ENCODE data around the gene TP73. TPM values are rescaled to one million over a fixed set of nuclear protein-coding genes. Genes with fewer than 3 reads are reported as not detected.

The TP73 gene
- total RNA-seq, 1 experiment from 2014 or later: 11.9 TPM

DNA sequence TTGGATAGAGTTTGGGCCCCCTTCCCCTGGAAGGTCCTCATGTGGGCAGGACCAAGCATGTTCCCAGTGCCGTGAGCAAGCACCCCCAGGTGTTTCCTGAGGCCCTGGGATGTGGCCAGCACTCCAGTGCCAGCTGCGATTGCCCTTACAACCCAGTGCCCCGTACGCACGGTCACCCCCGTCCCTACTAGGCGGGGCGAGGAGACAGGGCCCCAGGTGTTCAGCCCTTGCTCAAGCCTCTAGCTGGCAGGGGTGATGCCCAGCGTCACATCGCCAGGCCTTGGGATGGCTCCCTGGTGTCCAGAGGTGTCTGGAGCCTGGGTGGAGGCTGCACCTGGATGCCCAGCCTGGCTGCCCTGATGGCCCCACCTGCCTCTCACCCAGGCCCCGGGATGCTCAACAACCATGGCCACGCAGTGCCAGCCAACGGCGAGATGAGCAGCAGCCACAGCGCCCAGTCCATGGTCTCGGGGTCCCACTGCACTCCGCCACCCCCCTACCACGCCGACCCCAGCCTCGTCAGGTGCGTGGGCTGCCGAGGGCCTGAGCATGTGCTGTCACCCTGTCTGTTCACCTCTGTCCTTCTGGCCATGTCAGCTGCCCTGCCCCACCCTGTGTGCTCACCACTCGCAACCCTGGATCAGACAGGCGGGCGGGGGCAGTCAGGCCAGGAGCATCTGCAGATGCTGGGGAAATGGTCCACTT is 78.4 kb downstream of the TP73 start:
- no peaks in the 10 kb centered on the region for H3K9me3 ChIP-seq
- Mint-ChIP-seq H3K27me3 (ENCODE audit: insufficient read depth, unreplicated experiment) (no peaks in the 10 kb centered on the region), H3K4me1 (ENCODE audit: low read depth, unreplicated experiment) (no peaks in the 10 kb centered on the region), H3K9me3 (ENCODE audit: unreplicated experiment) (no peaks in the 10 kb centered on the region), H3K4me3 (ENCODE audit: unreplicated experiment) (no peak overlapping the region), H3K27ac (ENCODE audit: unreplicated experiment) (no peak overlapping the region), H3K36me3 (ENCODE audit: insufficient read depth, unreplicated experiment) (no peaks in the 10 kb centered on the region)
- TF ChIP-seq, protein P1, sequence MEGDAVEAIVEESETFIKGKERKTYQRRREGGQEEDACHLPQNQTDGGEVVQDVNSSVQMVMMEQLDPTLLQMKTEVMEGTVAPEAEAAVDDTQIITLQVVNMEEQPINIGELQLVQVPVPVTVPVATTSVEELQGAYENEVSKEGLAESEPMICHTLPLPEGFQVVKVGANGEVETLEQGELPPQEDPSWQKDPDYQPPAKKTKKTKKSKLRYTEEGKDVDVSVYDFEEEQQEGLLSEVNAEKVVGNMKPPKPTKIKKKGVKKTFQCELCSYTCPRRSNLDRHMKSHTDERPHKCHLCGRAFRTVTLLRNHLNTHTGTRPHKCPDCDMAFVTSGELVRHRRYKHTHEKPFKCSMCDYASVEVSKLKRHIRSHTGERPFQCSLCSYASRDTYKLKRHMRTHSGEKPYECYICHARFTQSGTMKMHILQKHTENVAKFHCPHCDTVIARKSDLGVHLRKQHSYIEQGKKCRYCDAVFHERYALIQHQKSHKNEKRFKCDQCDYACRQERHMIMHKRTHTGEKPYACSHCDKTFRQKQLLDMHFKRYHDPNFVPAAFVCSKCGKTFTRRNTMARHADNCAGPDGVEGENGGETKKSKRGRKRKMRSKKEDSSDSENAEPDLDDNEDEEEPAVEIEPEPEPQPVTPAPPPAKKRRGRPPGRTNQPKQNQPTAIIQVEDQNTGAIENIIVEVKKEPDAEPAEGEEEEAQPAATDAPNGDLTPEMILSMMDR (IDR thresholded peaks at IDR 0.05; ENCODE audit: insufficient read depth in 1 of 2, low read depth in 1 of 2, low read length in 1 of 2, severe bottlenecking in 1 of 2, unreplicated experiment in 1 of 2): no peak
- no peak overlapping the region for H3K4me3 ChIP-seq (ENCODE audit: low read depth, low read length)
- H3K27me3 ChIP-seq (replicated peaks; ENCODE audit: control insufficient read depth, insufficient read depth, low read length): no peaks in the 10 kb centered on the region
- intact Hi-C loops (cut with micrococcal nuclease; ENCODE audit: unreplicated experiment): no loop called here
- no peak for DNase-seq
- CTCF ChIA-PET: no interaction called here
- no TSS peak for BruUV-seq (replicated peaks)
- no peaks in the 10 kb centered on the region for H3K4me1 ChIP-seq
- no peaks in the 10 kb centered on the region for H3K36me3 ChIP-seq (ENCODE audit: control insufficient read depth, insufficient read depth, low read length)
- POLR2A ChIA-PET: no interaction called here

DNA sequence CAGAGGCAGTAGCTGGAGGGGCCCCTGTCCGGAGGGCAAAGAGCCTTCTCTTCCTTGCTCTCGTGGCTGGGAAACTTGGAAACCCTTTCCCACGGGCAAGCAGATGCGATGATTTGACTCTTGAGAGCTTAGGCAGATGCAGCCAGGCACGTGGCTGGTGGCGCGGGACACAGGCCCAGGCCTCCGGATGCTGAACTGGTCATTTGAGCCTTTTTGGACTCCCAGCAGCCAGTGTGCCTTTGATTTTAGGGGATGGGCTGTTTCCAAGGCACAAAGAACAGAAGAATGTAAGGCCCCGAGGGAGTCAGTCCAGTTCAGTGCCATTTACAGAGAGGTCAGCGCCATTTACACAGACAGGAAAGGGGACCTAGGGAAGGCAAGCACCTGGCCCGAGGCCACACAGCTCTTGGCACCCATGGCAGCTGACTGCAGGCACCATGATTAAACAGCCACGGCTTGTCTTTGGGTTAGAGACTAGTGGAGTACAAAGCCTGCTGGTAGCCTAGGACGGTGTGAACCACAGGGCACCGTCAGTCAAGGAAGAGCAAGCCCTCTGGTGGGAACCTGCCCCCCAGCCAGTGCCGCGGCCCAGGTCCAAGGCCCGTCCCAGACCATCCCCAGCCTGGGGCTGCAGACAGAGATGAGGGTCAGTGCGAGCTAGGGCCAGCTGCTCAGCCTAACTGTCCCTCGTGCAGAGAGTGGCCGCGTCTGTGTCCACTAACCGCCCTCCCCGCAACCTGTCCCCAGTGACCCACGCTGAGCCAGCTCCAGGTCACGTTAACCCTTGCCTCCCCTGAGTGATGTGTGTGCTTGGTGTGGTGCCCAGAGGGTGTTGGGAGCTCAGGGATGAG is 79.5 kb downstream of the TP73 start:
- Histone ChIP-seq H3K9me3 (no peaks in the 10 kb centered on the region), H3K27me3 (replicated peaks; ENCODE audit: control insufficient read depth, insufficient read depth, low read length) (no peaks in the 10 kb centered on the region), H3K4me3 (ENCODE audit: low read depth, low read length) (no peak overlapping the region), H3K4me1 (no peaks in the 10 kb centered on the region), H3K36me3 (ENCODE audit: control insufficient read depth, insufficient read depth, low read length) (no peaks in the 10 kb centered on the region)
- no peak overlapping the region for H3K4me3 Mint-ChIP-seq (ENCODE audit: unreplicated experiment)
- no peaks in the 10 kb centered on the region for H3K27me3 Mint-ChIP-seq (ENCODE audit: insufficient read depth, unreplicated experiment)
- intact Hi-C loops (cut with micrococcal nuclease; ENCODE audit: unreplicated experiment): no loop called here
- H3K27ac Mint-ChIP-seq (ENCODE audit: unreplicated experiment): no peak overlapping the region
- H3K36me3 Mint-ChIP-seq (ENCODE audit: insufficient read depth, unreplicated experiment): no peaks in the 10 kb centered on the region
- DNase-seq: no peak
- no TSS peak for BruUV-seq (replicated peaks)
- TF ChIP-seq, protein P1 (IDR thresholded peaks at IDR 0.05; ENCODE audit: insufficient read depth in 1 of 2, low read depth in 1 of 2, low read length in 1 of 2, severe bottlenecking in 1 of 2, unreplicated experiment in 1 of 2): no peak
- ChIA-PET POLR2A (no interaction called here), CTCF (no interaction called here)
- no peaks in the 10 kb centered on the region for H3K4me1 Mint-ChIP-seq (ENCODE audit: low read depth, unreplicated experiment)
- H3K9me3 Mint-ChIP-seq (ENCODE audit: unreplicated experiment): no peaks in the 10 kb centered on the region

DNA sequence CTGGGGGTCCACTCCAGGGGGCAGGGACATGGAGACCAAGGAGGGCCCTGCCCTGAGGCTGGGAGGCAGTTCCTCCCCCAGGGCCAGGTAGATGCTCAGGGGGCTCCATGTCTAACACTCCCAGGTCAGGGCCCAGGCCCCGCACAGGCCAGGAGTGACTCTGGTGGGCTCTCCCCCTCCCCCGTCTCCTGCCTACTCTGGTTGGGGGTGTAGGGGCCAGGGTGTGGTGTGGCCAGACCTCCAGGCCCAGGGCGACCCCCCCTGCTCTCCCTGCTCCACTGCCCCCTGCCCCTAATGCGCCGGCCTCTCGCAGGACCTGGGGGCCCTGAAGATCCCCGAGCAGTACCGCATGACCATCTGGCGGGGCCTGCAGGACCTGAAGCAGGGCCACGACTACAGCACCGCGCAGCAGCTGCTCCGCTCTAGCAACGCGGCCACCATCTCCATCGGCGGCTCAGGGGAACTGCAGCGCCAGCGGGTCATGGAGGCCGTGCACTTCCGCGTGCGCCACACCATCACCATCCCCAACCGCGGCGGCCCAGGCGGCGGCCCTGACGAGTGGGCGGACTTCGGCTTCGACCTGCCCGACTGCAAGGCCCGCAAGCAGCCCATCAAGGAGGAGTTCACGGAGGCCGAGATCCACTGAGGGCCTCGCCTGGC is 80.2 kb downstream of the TP73 start:
- H3K27ac Mint-ChIP-seq (ENCODE audit: unreplicated experiment): no peak overlapping the region
- H3K36me3 Mint-ChIP-seq (ENCODE audit: insufficient read depth, unreplicated experiment): no peaks in the 10 kb centered on the region
- no peaks in the 10 kb centered on the region for H3K27me3 Mint-ChIP-seq (ENCODE audit: insufficient read depth, unreplicated experiment)
- no peaks in the 10 kb centered on the region for H3K4me1 Mint-ChIP-seq (ENCODE audit: low read depth, unreplicated experiment)
- Histone ChIP-seq H3K4me3 (ENCODE audit: low read depth, low read length) (no peak overlapping the region), H3K27me3 (replicated peaks; ENCODE audit: control insufficient read depth, insufficient read depth, low read length) (no peaks in the 10 kb centered on the region), H3K4me1 (no peaks in the 10 kb centered on the region), H3K36me3 (ENCODE audit: control insufficient read depth, insufficient read depth, low read length) (no peaks in the 10 kb centered on the region), H3K9me3 (no peaks in the 10 kb centered on the region)
- no peak overlapping the region for H3K4me3 Mint-ChIP-seq (ENCODE audit: unreplicated experiment)
- ChIA-PET POLR2A (no interaction called here), CTCF (no interaction called here)
- intact Hi-C loops (cut with micrococcal nuclease; ENCODE audit: unreplicated experiment): no loop called here
- BruUV-seq (replicated peaks): no TSS peak
- no peaks in the 10 kb centered on the region for H3K9me3 Mint-ChIP-seq (ENCODE audit: unreplicated experiment)
- no peak for DNase-seq
- TF ChIP-seq, protein P1 (IDR thresholded peaks at IDR 0.05; ENCODE audit: insufficient read depth in 1 of 2, low read depth in 1 of 2, low read length in 1 of 2, severe bottlenecking in 1 of 2, unreplicated experiment in 1 of 2): no peak
